H9 (cell line): Measurements from ENCODE around the gene TMEM145. TPM values are rescaled to one million over a fixed set of nuclear protein-coding genes. Genes with fewer than 3 reads are reported as not detected.

ENCODE experiments used
- DNase-seq: peaks from one replicate; pipeline ENCODE4 v3.0.0-alpha.2; 2017
- H2AFZ ChIP-seq: one replicate; pipeline ENCODE4 v1.6.1; 2013; ENCODE audit warnings: mild to moderate bottlenecking, low read length, control low read depth, moderate library complexity
- H2AK5ac ChIP-seq: 2 replicates; pipeline ENCODE4 v1.6.1; 2013; ENCODE audit warnings: low read length, control low read depth, mixed read lengths; ENCODE audit not compliant: insufficient read length
- H2BK120ac ChIP-seq: one replicate; pipeline ENCODE4 v1.6.1; 2013; ENCODE audit warnings: low read depth, mild to moderate bottlenecking, low read length, control low read depth, inconsistent platforms; ENCODE audit not compliant: poor library complexity, severe bottlenecking
- H2BK12ac ChIP-seq: 2 replicates; pipeline ENCODE4 v1.6.1; 2013; ENCODE audit warnings: low read length, control low read depth, mixed read lengths, low read depth; ENCODE audit not compliant: insufficient read length
- H2BK15ac ChIP-seq: 2 replicates; pipeline ENCODE4 v1.6.1; 2013; ENCODE audit warnings: low read depth, low read length, control low read depth
- H2BK20ac ChIP-seq: one replicate; pipeline ENCODE4 v1.6.1; 2013; ENCODE audit warnings: low read depth, mild to moderate bottlenecking, low read length, control low read depth, inconsistent platforms; ENCODE audit not compliant: poor library complexity, severe bottlenecking
- H2BK5ac ChIP-seq: 2 replicates; pipeline ENCODE4 v1.6.1; 2013; ENCODE audit warnings: low read length, control low read depth, mixed read lengths; ENCODE audit not compliant: insufficient read length
- H3K14ac ChIP-seq: 2 replicates; pipeline ENCODE4 v1.6.1; 2013; ENCODE audit warnings: low read length, control low read depth; ENCODE audit not compliant: insufficient read depth
- H3K18ac ChIP-seq: 2 replicates; pipeline ENCODE4 v1.6.1; 2013; ENCODE audit warnings: low read depth, mild to moderate bottlenecking, mixed read lengths, low read length, control low read depth; ENCODE audit not compliant: insufficient read length
- H3K23ac ChIP-seq: 2 replicates; pipeline ENCODE4 v1.6.1; 2013; ENCODE audit warnings: low read length, control low read depth, mixed read lengths, low read depth; ENCODE audit not compliant: insufficient read length
- H3K23me2 ChIP-seq: 2 replicates; pipeline ENCODE4 v1.6.1; 2013; ENCODE audit warnings: low read depth, mild to moderate bottlenecking, mixed read lengths, low read length, control low read depth; ENCODE audit not compliant: insufficient read length, poor library complexity, severe bottlenecking
- H3K27ac ChIP-seq: 2 replicates; pipeline ENCODE4 v1.5.1; 2013; ENCODE audit warnings: low read length, control low read depth, mixed read lengths, low read depth; ENCODE audit not compliant: insufficient read length
- H3K27me3 ChIP-seq: 2 replicates; pipeline ENCODE4 v1.6.1; 2013; ENCODE audit warnings: low read length, control low read depth, inconsistent platforms; ENCODE audit not compliant: insufficient read depth
- H3K4ac ChIP-seq: 2 replicates; pipeline ENCODE4 v1.6.1; 2013; ENCODE audit warnings: low read depth, mild to moderate bottlenecking, control low read depth, inconsistent platforms, low read length, moderate library complexity
- H3K4me1 ChIP-seq: 2 replicates; pipeline ENCODE4 v1.6.1; 2013; ENCODE audit warnings: low read length, control low read depth, inconsistent platforms; ENCODE audit not compliant: insufficient read depth
- H3K4me2 ChIP-seq: 2 replicates; pipeline ENCODE4 v1.6.1; 2013; ENCODE audit warnings: low read length, control low read depth, mixed read lengths; ENCODE audit not compliant: insufficient read length, insufficient read depth
- H3K56ac ChIP-seq: 2 replicates; pipeline ENCODE4 v1.6.1; 2013; ENCODE audit warnings: low read depth, mild to moderate bottlenecking, mixed read lengths, low read length, control low read depth; ENCODE audit not compliant: insufficient read length
- H3K79me1 ChIP-seq: 2 replicates; pipeline ENCODE4 v1.6.1; 2013; ENCODE audit warnings: low read depth, mild to moderate bottlenecking, moderate library complexity, low read length, control low read depth, inconsistent platforms; ENCODE audit not compliant: insufficient read depth, poor library complexity, severe bottlenecking
- H3K79me2 ChIP-seq: 2 replicates; pipeline ENCODE4 v1.6.1; 2013; ENCODE audit warnings: low read length, control low read depth, inconsistent platforms; ENCODE audit not compliant: insufficient read depth
- H3K9ac ChIP-seq: 2 replicates; pipeline ENCODE4 v1.6.1; 2013; ENCODE audit warnings: low read length, control low read depth, mixed read lengths; ENCODE audit not compliant: insufficient read length; ENCODE audit errors: extremely low read depth
- H3K9me3 ChIP-seq: one replicate; pipeline ENCODE4 v1.6.1; 2013; ENCODE audit warnings: low read depth, low read length, inconsistent platforms; ENCODE audit not compliant: control insufficient read depth
- H3T11ph ChIP-seq: one replicate; pipeline ENCODE4 v1.6.1; 2013; ENCODE audit warnings: mild to moderate bottlenecking, low read length, control low read depth, inconsistent platforms
- H4K20me1 ChIP-seq: one replicate; pipeline ENCODE4 v1.6.1; 2013; ENCODE audit not compliant: control insufficient read depth, insufficient read length, insufficient read depth
- H4K5ac ChIP-seq: 2 replicates; pipeline ENCODE4 v1.6.1; 2013; ENCODE audit warnings: low read depth, mild to moderate bottlenecking, mixed read lengths, low read length, control low read depth; ENCODE audit not compliant: insufficient read length
- H4K8ac ChIP-seq: replicated peaks from 2 replicates; pipeline ENCODE4 v1.6.1; 2013; ENCODE audit warnings: low read length, control low read depth, mixed read lengths, low read depth; ENCODE audit not compliant: insufficient read length
- H4K91ac ChIP-seq: 2 replicates; pipeline ENCODE4 v1.6.1; 2013; ENCODE audit warnings: low read depth, mild to moderate bottlenecking, moderate library complexity, mixed read lengths, low read length, control low read depth; ENCODE audit not compliant: insufficient read length
- H3K27ac Mint-ChIP-seq, 3 experiments: 2 replicates in 2 of 3; 3 replicates in 1 of 3; pipeline ENCODE4 v1.8.0; 2020 to 2021; ENCODE audit warnings: mixed read lengths in 3 of 3, mild to moderate bottlenecking in 1 of 3, moderate library complexity in 1 of 3
- H3K27me3 Mint-ChIP-seq: 2 replicates; pipeline ENCODE4 v1.8.0; 2021; ENCODE audit warnings: low read depth, mild to moderate bottlenecking, moderate library complexity, mixed read lengths
- H3K36me3 Mint-ChIP-seq, 3 experiments: 2 replicates in 2 of 3; 3 replicates in 1 of 3; pipeline ENCODE4 v1.8.0; 2020 to 2021; ENCODE audit warnings: low read depth in 3 of 3, mixed read lengths in 3 of 3; ENCODE audit not compliant: insufficient read depth in 1 of 3
- H3K4me1 Mint-ChIP-seq, 2 experiments: 2 replicates each; pipeline ENCODE4 v1.8.0; 2020; ENCODE audit warnings: mixed read lengths in 2 of 2
- H3K4me3 Mint-ChIP-seq, 2 experiments: 2 replicates in 1 of 2; 3 replicates in 1 of 2; pipeline ENCODE4 v1.8.0; 2020 to 2021; ENCODE audit warnings: mild to moderate bottlenecking in 2 of 2, mixed read lengths in 2 of 2, moderate library complexity in 1 of 2
- H3K9me3 Mint-ChIP-seq, 2 experiments: 2 replicates in 1 of 2; 3 replicates in 1 of 2; pipeline ENCODE4 v1.8.0; 2020; ENCODE audit warnings: mild to moderate bottlenecking in 2 of 2, mixed read lengths in 2 of 2, moderate library complexity in 1 of 2
- WGBS: extraction: QIAGEN DNeasy Blood & Tissue Kit; methylation state at CpG from one replicate; pipeline ENCODE4 v1.1.7; 2013; ENCODE audit warnings: missing lambda C conversion rate, low lambda C conversion rate, mixed read lengths; ENCODE audit not compliant: insufficient read length; ENCODE audit errors: extremely low coverage; 5-methylcytosine and 5-hydroxymethylcytosine counted together
- total RNA-seq: library from RNA; stranded (reverse); gene quantifications from 2 replicates; pipeline ENCODE4 v1.2.1, GENCODE V29; 2021
- TF ChIP-seq, protein P1 (sequence below): fragments of 200-600 bp; sonication (generic); conservative IDR thresholded peaks from 3 replicates; pipeline ENCODE4 v1.8.0; 2021; ENCODE audit warnings: antibody characterized with exemption, mild to moderate bottlenecking

TMEM145 gene
- total RNA-seq, 1 experiment from 2014 or later, result 4.5 TPM

GRCh38 chr19:42276821-42277220, 36.3 kb upstream of the TMEM145 start:
- no peak overlapping the region for H2AFZ ChIP-seq
- Mint-ChIP-seq H3K4me3 (no peak overlapping the region), H3K9me3 (no peaks in the 10 kb centered on the region; a peak in 2 of 5 replicates), H3K4me1 (peaks cover 19 to 24% of the 10 kb centered on the region in 2 experiments), H3K36me3 (peaks cover 4 to 23% (median 16%) of the 10 kb centered on the region in 3 experiments; a peak in 6 of 7 replicates), H3K27ac (no peak overlapping the region), H3K27me3 (no peaks in the 10 kb centered on the region)
- H3K23me2 ChIP-seq, result peaks cover 8% of the 10 kb centered on the region
- no peak overlapping the region for H2BK15ac ChIP-seq
- H3K79me1 ChIP-seq, result no peaks in the 10 kb centered on the region
- H2BK5ac ChIP-seq, result no peak overlapping the region
- no peak overlapping the region for H3K9ac ChIP-seq
- H3K9me3 ChIP-seq, result no peaks in the 10 kb centered on the region
- no peak overlapping the region for H4K8ac ChIP-seq
- no peak overlapping the region for H3K18ac ChIP-seq
- H4K20me1 ChIP-seq, result no peaks in the 10 kb centered on the region
- WGBS, result no CpG with 5 or more reads among the region's 4 CpGs
- H3K4me2 ChIP-seq, result no peak overlapping the region
- H2BK20ac ChIP-seq, result no peak overlapping the region
- H4K5ac ChIP-seq, result no peak overlapping the region
- no peak overlapping the region for H3K14ac ChIP-seq
- no peaks in the 10 kb centered on the region for H3K4me1 ChIP-seq
- no peak overlapping the region for H2BK120ac ChIP-seq
- H3K4ac ChIP-seq, result no peak overlapping the region
- H3K79me2 ChIP-seq, result no peaks in the 10 kb centered on the region
- H4K91ac ChIP-seq, result no peak overlapping the region
- TF ChIP-seq, protein P1, sequence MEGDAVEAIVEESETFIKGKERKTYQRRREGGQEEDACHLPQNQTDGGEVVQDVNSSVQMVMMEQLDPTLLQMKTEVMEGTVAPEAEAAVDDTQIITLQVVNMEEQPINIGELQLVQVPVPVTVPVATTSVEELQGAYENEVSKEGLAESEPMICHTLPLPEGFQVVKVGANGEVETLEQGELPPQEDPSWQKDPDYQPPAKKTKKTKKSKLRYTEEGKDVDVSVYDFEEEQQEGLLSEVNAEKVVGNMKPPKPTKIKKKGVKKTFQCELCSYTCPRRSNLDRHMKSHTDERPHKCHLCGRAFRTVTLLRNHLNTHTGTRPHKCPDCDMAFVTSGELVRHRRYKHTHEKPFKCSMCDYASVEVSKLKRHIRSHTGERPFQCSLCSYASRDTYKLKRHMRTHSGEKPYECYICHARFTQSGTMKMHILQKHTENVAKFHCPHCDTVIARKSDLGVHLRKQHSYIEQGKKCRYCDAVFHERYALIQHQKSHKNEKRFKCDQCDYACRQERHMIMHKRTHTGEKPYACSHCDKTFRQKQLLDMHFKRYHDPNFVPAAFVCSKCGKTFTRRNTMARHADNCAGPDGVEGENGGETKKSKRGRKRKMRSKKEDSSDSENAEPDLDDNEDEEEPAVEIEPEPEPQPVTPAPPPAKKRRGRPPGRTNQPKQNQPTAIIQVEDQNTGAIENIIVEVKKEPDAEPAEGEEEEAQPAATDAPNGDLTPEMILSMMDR, result no peak
- H2BK12ac ChIP-seq, result no peak overlapping the region
- no peak overlapping the region for H2AK5ac ChIP-seq
- no peak overlapping the region for H3T11ph ChIP-seq
- no peak overlapping the region for H3K23ac ChIP-seq
- no peaks in the 10 kb centered on the region for H3K27me3 ChIP-seq
- H3K27ac ChIP-seq, result no peak overlapping the region
- no peak overlapping the region for H3K56ac ChIP-seq
- no peak for DNase-seq
